NCI-H146 treated with DMSO at 0.1 percent for 48 hours (cell line): ENCODE measurements around the gene STX18.
"Not testable (repeated sequence)": the region's sequence is repeated elsewhere in the genome, so short reads cannot be mapped to it uniquely, and the experiment has no call there.

Experiments
- DNase-seq: peaks from one replicate; lab custom pipeline; 2025; ENCODE audit not compliant: unreplicated experiment; lab: John Stamatoyannopoulos, UW

Gene STX18

DNA sequence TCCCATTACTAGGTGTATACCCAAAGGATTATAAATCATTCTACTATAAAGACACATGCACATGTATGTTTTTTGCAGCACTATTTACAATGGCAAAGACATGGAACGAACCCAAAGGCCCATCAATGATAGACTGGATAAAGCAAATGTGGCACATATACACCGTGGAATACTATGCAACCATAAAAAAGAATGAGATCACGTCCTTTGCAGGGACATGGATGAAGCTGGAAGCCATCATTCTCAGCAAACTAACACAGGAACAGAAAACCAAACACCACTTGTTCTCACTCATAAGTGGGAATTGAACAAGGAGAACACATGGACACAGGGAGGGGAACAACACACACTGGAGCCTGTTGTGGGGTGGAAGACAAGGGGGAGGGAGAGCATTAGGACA, 31.2 kb downstream of the STX18 start:
- DNase-seq, result not testable (repeated sequence)

DNA sequence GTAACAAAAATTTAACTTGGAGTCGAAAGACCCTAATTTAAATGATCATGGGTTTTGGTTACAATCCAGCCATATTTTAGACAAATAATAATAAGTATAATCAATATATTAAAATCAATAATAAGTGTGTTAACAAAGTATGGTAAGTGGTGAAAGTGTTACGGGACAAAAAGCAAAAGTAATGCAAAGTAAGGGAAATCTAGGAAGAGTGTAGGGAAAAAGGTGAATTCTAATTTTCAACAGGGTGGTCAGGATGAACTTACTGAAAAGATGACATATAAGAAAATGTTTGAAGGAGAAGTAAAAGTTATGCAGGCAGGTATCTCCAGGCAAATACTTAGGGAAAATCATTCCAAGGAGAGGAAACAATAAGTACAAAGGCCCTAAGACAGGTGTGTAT, 32.3 kb downstream of the STX18 start:
- DNase-seq, result no peak

DNA sequence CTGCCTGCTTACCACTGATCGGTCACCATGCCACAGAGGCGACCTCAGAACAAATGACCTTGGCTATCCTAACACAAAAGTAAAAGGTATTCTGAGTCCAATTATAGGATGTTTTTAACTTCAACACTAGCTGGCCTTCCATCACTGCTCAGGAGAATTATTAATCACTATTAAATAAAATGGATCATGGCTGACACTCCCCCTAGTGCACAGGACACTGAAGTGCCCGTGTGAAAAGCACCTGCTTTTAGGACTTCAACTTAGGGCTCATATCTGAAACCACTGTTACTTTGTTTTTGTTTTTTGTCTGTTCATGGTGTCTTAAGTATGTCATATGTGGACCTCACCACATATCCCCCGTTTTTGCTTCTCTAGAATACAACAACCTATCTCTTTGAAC, 33.9 kb downstream of the STX18 start:
- no peak for DNase-seq

DNA sequence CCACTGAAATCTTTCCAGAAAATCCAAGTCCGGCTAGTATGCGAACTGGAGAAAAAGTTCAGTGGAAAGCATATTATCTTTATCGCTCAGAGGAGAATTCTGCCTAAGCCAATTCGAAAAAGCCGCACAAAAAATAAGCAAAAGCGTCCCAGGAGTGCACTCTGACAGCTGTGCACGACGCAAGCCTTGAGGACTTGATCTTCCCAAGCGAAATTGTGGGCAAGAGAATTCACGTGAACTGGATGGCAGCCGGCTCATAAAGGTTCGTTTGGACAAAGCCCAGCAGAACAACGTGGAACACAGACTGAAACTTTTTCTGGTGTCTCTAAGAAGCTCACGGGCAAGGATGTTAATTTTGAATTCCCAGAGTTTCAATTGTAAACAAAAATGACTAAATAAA, 34.4 kb downstream of the STX18 start:
- DNase-seq, result no peak

DNA sequence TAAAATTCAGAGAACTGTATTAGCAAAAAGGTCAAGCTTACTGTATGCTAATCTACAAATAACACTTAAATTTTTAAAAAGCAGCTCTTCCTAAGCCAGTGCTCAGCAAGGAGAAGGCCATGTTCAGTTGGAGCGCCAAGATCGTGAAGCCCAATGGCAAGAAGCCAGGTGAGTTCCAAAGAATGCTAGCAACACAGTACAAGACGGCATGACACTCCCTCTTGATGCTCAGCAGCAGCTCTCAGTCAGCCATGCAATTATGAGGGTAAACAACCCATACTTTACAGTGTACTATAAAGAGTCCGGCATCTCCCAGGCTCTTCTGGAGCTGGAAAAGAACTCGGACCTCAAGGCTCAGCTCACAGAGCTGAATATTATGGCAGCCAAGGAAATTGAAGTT, 34.9 kb downstream of the STX18 start:
- no peak for DNase-seq

DNA sequence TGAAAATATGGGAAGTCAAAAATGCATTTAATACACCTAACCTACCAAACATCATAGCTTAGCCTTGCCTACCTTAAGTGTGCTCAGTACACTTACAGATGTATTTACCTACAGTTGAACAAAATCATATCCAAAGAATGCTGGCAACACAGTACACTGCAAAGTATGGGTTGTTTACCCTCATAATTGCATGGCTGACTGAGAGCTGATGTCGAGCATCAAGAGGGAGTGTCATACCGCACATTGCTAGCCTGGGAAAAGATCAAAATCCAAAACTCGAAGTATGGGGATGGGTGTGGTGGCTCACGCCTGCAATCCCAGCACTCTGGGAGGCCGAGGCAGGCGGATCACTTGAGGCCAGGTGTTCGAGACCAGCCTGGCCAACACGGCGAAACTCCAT, 36.6 kb downstream of the STX18 start:
- not testable (repeated sequence) for DNase-seq

DNA sequence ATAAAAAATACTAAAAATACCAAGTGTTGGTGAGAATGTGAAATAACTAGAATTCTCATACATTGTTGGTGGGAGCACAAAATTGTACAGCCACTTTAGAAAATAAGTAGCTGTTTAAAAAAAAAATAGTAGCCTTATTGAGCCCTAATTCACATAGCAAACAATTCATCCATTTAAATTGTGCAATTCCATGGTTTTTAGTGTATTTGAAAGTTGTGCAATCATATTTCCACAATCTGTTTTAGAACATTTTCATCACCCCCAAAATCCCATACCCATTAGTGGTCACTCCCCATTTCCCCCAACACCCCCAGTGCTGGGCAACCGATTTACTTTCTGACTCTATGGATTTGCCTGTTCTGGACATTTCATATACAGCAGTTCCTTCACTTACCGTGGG, 37.1 kb downstream of the STX18 start:
- DNase-seq, result no peak

DNA sequence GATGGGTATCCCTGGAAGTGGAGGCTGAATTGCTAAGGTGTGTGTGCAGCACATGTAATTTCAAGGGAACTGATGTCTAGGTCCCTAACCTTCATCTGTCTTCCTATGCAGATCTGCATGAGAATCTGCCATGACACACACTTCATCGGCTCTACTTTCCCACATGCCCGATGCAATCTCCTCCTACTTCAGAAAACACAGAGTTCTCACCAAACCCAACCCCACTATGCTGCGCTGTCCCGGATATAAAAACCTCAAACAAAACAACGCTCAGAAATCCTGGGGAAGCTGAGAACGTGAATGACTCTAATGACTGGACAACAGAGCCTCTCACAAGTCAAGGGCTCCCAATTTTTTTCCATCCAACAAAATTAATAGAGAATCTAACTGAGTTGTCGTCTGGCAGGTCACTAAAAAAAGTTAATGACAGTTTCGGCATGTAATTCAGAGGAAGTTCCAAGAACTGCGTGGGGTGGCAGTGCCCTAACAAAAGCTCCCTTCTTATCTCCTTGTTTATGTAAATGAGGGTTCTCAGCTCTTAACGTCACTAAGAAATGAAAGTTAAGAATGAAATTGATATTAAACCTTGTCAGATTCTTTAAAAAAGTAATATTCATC, 39.0 kb downstream of the STX18 start:
- DNase-seq, result no peak

DNA sequence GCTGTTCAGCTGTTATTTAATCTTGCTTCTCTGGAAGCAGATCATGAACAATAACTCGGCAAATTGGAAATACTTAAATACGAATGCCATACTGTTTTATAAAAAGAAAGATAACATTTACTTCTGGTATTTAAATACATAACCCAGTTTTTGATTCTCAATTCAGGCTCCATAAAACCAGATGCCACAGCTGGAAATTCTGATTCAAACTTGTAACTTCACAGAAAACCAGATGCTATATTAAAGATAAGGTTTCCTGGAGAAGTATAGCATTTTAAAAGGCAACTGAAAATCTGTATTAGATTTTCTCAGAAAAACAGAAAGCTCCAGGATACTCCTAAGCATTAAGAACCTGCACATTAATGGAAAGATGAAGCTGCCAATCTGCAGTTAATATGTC, 40.2 kb downstream of the STX18 start:
- DNase-seq, result no peak

DNA sequence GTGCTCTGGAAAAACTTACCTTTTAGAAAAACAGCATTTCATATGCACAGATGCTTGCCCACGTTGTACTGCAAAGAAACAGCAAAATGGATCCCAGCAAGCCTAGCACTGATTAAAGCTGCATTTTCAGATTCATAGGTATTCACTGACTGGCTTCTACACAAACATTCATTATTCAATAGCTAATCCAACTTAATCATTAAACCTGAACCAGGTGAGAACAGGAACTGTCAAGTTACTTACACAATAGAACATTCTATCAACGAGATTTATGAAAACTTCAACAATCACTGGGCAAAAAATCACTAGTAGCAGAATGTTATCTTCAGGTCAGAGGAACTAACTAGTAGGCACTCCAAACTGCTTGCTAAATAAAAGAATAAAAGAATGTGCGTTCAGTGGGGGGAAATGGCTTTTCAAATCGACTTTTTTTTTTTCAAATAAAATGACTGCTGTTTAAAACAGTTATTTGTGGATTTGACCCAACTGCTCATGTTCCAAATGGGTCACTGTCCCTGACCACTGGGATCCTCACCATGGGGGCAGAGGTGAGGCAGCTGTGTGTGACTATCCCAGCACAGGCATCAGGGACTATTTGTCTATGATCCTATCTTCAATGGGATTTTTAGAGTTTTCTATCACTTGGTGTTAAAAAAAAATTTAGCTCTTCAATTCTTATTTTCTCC, 42.3 kb downstream of the STX18 start:
- DNase-seq, result no peak

DNA sequence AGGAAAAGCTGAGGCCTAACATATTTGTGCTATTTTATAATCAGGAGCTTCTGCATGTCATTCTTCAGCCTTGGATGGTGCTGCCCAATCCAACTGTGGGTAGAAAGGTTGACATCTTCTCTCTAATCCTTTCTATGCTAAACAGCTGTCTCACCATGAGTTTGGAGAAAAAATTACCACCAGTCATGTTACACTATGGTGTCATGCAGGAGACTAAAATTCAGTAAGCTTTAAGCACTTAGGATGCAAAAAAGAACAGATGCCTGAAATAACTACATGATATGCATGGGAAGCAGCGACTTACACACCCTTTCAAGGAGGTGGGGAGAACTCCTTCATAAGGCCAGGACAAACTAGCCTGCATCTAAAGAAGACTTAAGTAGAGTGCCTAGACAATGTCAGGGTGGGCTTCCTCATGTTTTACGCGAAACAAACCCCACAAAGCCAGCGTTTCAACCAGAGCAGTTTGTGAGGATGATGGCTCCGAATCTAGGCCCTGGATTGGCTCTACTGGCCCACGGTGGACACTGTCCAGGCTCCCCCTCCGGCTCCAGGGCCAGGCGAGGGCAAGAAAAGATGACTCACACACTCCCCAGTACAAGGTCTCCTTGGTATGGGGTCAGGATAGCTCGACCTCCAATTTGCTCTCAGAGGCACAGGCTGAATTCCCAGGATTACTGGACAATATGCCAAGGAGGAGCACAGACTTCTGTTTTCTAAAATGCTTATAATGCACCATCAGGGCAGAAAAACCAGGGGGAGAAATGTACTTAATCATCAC, 45.1 kb downstream of the STX18 start:
- no peak for DNase-seq

DNA sequence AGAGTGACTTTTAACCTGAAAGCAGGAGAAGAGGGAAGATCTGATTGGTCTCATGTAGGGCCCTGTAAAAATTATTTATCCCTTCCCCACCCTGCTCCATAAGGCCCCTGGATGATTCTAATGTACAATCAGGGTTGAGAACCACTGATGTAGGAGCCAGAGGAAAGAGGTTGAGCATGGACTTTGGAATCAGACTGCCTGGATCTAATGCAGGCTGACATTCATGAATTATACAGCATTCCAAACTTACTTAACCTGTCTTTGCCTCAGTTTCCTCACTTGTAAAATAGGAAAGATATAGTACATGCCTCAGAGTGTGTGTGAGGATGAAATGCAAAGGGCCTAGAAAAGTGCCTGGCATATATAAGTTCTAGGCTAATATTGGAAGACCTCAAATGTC, 47.0 kb downstream of the STX18 start:
- DNase-seq, result no peak

DNA sequence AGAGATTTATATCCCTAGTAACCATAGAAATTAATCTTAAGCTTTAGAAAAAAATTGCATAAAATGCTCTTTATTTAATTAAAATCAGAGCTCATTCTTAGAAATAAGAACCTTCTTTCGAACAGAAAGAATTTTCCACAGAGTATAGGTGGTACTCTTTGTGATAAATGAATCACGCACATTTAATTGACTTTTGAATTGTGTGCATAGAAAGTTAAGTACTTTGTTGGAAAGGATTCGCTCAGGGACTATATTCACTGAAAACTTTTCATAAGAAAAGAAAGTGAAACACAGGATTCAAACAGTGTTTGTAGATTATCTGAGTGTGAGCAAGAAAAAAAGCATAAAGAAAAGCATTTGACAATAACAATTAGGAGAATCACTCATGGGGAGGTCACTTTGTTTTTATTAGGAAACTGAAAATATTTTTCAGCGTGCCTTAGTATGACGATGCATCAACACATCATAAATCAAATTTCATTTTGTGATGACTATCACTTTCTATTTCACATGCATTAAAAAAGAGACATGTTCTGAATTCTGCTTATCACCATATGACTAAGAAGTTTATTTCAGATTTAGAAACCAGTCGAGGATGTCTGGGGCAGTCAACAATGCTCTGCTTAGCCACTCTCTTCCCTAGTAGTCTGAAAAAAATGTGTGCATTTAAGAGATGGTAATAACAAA, 49.5 kb downstream of the STX18 start:
- no peak for DNase-seq

DNA sequence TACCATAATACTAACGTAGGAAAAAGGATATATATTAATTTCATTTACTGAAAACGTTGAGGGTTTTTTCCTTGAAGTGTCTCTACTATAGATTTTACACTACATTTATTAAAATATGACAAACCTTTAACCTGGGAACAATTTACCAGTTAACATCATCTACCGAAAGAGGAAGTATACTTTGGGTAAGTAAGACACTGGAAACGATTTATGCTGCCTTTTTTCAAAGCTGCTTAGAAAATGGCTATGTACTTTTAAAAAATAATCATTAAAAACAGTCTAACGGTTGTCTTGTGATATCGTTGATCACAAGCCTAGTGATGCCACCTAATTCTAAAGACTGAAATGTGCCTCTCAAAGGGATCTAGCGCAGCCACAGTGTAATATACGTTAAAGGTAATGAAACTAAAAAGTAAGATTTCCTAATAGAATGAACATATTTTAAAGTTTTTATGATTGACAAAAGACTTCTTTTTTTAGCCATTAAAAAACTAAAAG, 50.4 kb downstream of the STX18 start:
- no peak for DNase-seq

DNA sequence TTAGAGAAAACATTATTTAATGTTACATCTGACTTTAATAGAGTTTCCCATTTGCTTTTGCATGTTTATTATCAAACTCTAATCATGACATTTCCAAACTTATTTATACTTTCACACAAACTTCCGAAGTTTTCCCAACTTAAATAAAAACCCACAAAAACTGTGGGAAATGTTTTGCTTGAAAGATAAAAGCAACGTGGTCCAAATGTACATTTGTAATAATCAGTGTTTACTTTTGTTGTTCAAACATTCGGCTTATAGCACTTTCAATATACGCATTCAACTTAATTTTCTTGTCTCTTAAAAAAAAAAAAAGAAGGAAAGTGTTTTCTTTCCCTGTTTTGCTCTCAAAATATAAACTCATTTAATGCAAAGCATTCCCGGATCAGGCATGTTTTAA, 51.0 kb downstream of the STX18 start:
- no peak for DNase-seq

DNA sequence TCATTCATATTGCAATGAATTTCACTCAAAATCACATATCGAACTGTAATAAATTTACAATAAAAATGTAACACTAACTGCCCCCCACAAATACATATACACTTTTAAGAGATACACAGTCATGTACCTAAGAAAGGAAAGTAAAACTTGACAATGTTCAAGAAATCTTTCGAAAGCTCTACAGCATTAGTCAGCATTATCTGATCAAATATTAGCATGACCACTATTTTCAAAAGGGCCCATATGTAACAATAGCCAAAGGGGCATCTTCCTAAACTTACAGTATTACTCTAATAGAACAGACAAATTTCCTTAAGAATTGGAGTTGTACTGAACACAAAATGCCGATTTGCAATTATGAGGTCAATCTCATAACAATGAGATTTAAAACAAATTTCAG, 51.8 kb downstream of the STX18 start:
- no peak for DNase-seq

DNA sequence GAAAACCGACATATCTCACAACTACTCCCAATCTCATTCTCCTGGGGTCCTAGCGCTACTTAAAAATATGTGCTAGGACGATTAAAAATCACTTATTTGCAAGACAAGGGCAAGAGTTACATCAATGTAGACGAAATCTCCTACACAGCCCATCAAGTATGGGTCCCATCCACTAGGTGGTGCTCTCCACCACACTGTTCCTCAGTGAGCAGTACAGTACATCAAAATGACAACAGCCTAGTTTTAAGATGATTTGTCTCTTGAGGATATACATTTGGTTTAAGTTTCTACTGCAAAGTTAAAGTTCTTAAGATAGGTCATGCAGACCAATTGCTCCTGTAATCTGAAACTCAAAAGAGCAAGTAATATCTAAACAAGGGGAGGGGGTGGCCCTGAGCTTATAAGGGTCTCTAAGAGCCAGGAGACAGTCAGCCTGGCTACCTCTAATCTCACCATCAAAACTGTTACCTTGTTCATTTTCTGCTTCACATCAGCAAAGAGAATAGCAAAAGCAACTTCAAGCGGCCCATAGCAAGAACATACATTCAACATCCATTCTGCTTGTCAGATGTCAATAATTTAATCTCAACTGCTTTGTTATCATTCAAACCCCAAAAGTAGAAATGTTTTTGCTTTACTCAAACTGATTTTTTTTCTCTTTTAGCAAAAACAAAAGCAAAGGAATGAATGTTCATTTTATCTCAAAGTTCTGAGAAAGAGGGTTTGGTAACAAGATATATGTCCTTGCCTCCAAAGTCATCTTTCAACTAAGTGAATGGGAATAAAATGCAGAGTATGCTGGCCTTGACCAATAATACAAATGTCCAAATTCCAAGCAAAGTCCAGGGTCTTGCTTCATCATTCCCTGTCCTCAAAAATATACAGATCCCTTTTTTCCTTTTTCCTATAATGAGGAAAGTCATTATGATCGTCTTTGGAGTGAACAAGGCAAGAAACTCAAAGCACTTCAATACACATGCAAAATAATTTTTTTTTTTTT, 53.1 kb downstream of the STX18 start:
- peak; percentile 22 for DNase-seq

DNA sequence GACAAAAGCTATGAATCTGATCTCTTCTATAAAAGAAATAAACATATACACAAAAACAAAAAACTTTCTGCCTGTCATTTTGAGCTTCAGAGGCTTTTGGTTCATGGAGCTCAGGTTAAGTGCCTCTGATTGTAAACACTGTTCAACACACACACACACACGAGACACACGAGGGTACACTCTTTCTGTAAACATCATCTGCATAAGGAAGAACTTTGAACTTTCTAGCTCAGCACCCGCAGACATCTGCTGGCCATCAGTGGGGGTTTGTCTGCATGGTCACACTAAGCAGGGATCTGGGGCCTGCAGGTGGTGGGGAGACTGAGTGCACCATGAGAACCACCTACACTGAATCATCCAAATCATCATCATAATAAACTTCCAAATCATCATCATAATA, 54.9 kb downstream of the STX18 start:
- DNase-seq, result no peak

DNA sequence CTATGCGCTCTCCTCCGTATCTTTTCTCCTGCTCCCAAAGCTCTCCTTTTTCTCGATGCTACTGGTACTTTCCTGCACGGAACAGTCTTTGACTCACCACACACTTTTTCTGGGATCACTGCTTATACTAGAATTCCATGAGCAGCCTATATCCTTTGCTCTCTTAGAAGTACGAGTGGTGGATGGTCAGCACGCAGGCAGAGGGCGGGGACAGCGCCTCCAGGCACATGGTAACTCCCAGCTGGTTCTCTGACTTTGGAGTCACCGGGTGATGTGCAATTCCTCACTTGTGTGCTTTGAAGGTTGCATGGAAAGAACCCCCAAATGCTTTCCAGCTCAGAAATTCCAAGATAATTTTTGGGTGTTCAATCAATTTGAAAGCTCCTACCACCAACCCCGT, 56.0 kb downstream of the STX18 start:
- no peak for DNase-seq

DNA sequence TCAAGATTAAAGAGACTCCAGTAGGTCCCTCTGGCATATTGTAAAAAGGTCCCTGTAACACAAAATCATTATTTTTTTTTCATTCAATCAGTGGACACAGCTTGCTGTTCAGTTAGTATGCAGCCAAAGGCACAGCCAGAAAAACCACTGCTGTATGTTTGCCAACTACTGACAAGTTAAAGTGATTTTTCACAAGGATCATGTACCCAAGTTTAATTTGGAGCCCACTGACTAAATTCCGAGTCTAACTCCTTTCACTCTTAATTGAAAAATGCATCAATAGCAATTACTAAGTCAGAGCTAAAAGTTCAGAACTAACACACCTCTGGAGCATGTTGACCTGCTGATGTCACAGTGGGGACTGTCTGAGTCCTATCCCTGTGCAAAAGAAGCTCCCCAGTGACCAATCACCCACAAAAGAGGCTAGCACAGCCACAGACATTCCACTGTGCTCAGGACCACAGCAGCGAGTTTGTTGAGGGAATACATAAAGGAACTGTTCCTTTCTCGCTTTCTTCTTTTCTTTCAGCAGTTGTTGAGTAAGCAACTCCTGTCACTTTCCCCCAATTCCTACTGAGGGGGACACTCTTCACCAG, 60.4 kb downstream of the STX18 start:
- no peak for DNase-seq
